Spleen (tissue), 11 donors: ENCODE results near the gene OR4P4. TPM values are rescaled to one million over a fixed set of nuclear protein-coding genes. Genes with fewer than 3 reads are reported as not detected.

Experiments used
- DNase-seq: peaks from one replicate; pipeline ENCODE4 v3.0.0-alpha.2; 2020
- H3K27ac ChIP-seq, 8 donors: fragments of 200-600 bp; sonication (generic) in 7 of 8; 1 replicate in 4 of 8; 2 replicates in 4 of 8; pipeline versions ENCODE4 v1.5.0 to v1.8.0; 2016 to 2021; ENCODE audit warnings: inconsistent platforms in 4 of 8, mild to moderate bottlenecking in 4 of 8, moderate library complexity in 1 of 8
- H3K27me3 ChIP-seq, 7 donors: fragments of 200-600 bp; sonication (generic) in 6 of 7; replicated peaks in 1 of 7; 1 replicate in 4 of 7; 2 replicates in 3 of 7; pipeline versions ENCODE4 v1.5.0 to v1.8.0; 2016 to 2021; ENCODE audit warnings: inconsistent platforms in 3 of 7, mild to moderate bottlenecking in 1 of 7
- H3K36me3 ChIP-seq, 6 donors: fragments of 200-600 bp; sonication (generic) in 5 of 6; 1 replicate in 4 of 6; 2 replicates in 2 of 6; pipeline versions ENCODE4 v1.5.0 to v1.8.0; 2016 to 2021; ENCODE audit warnings: inconsistent platforms in 2 of 6
- H3K4me1 ChIP-seq, 6 donors: fragments of 200-600 bp; sonication (generic) in 5 of 6; 1 replicate in 3 of 6; 2 replicates in 3 of 6; pipeline versions ENCODE4 v1.5.0 to v1.8.0; 2016 to 2021; ENCODE audit warnings: inconsistent platforms in 3 of 6
- H3K4me3 ChIP-seq, 8 donors: fragments of 200-600 bp; sonication (generic) in 7 of 8; 1 replicate in 4 of 8; 2 replicates in 4 of 8; pipeline versions ENCODE4 v1.5.0 to v1.8.0; 2016 to 2021; ENCODE audit warnings: inconsistent platforms in 4 of 8, mild to moderate bottlenecking in 4 of 8, moderate library complexity in 2 of 8
- H3K9me3 ChIP-seq, 8 donors: fragments of 200-600 bp; sonication (generic) in 7 of 8; 1 replicate in 4 of 8; 2 replicates in 4 of 8; pipeline versions ENCODE4 v1.5.0 to v1.8.0; 2016 to 2021; ENCODE audit warnings: inconsistent platforms in 4 of 8
- CTCF ChIP-seq, 11 experiments: fragments of 200-600 bp in 7 of 11; fragments of 450-650 bp in 4 of 11; sonication (generic) in 4 of 11; IDR thresholded peaks in 8 of 11; conservative IDR thresholded peaks in 3 of 11; 1 replicate in 7 of 11; 2 replicates in 4 of 11; pipeline versions ENCODE4 v1.4.0 to v1.8.0; 2016 to 2021; ENCODE audit warnings: antibody characterized with exemption in 11 of 11, inconsistent platforms in 4 of 11, mild to moderate bottlenecking in 1 of 11
- POLR2A ChIP-seq, 3 donors: fragments of 450-650 bp; IDR thresholded peaks; one replicate each; pipeline ENCODE4 v1.5.1; 2017; ENCODE audit warnings: antibody characterized with exemption in 3 of 3, mild to moderate bottlenecking in 1 of 3
- POLR2AphosphoS5 ChIP-seq, 3 donors: sonication (generic); formaldehyde crosslinking; IDR thresholded peaks; one replicate each; pipeline ENCODE4 v1.5.1; 2017; ENCODE audit warnings: antibody characterized with exemption in 3 of 3
- WGBS, 5 donors: extraction: QIAGEN DNeasy Blood & Tissue Kit in 3 of 5; methylation state at CpG; one replicate each; pipeline versions ENCODE4 v1.1.5 to v1.1.7; 2013 to 2018; 5-methylcytosine and 5-hydroxymethylcytosine counted together
- intact Hi-C: fragments of 100-400 bp; cut with DNase I; formaldehyde crosslinking; loops from one replicate; pipeline ENCODE4 v1.15.0; 2023; ENCODE audit warnings: low total_unique reads
- polyA plus RNA-seq, 3 donors: library from polyadenylated mRNA; stranded (reverse); fragments of 200-250 nt; gene quantifications; one replicate each; pipeline ENCODE4 v1.2.1, GENCODE V29; 2013
- total RNA-seq, 7 donors: library from RNA; depleted of rRNA in 3 of 7; stranded (reverse); fragments of >200 nt in 3 of 7; fragmentation: NEBNext Ultra II Directional in 4 of 7; extraction: Animal tissue kit (Norgen Biotek cat#: 25700) in 4 of 7; gene quantifications; one replicate each; pipeline versions ENCODE4 v1.1.0 to v1.2.1, GENCODE V29; 2016 to 2021
- donor health status: healthy with polysubstance abuse.
- donor health status: DM: no; HTN: no; CAD: no; lungs with moderate emphysema.
- donor health status: DM: no; HTN: no; CAD: no.
- donor health status: Bipolar disorder and iron deficiency.
- donor health status: healthy.
- donor health status: DM: no; HTN: no; CAD: no.
- donor health status: DM: yes; HTN: yes; CAD: no.

Gene OR4P4
- total and polyA plus RNA-seq, 10 donors = not detected

DNA sequence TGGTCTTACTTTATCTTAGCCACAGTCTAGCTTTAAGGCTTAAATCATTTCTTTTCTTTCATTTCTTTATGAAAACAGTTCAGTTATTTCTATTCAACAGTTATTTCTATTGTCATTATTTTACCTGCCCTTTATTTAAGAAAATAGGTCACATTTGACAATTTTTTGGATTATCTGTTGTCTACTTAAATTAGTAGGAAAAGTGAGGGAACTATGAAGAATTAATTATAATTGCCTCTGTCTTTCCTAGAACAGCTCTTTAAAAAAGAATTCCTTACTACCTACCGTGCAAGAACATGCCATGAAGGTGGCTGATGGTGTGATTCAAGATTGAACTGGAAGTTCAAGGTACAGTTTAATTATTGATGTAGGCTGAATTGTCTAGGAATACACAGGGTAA, 27.0 kb downstream of the OR4P4 start, which contains the start of gene OR4C6:
TSS of gene OR4C6 (plus strand) at position 301 of the 400 bp plus-strand sequence. CDS start 2,966 bp downstream, outside the sequence.
- TF ChIP-seq POLR2A (IDR thresholded peaks at IDR 0.05) = no peak
- no peak for TF ChIP-seq POLR2AphosphoS5 (IDR thresholded peaks at IDR 0.05)
- TF ChIP-seq CTCF (IDR thresholded peaks at IDR 0.05 in 8 of 11, conservative IDR thresholded peaks at IDR 0.05 in 3 of 11) = no peak
- WGBS, 5 donors = 69 to 84% (median 80%) methylated on average over 1 of the region's 1 CpG
- intact Hi-C loops = no loop called here
- no peak within 1 kb of the TSS for H3K4me3 ChIP-seq
- no peak for DNase-seq
- H3K4me1 ChIP-seq = no peaks in the 10 kb centered on the region
- no peaks in the 10 kb centered on the region for H3K36me3 ChIP-seq
- H3K9me3 ChIP-seq = peaks cover 0 to 18% (median 7%) of the 10 kb centered on the region in 8 donors
- H3K27me3 ChIP-seq = no peaks in the 10 kb centered on the region
- H3K27ac ChIP-seq = no peak within 1 kb of the TSS

- Histone ChIP-seq H3K9me3 (peaks cover 0 to 17% (median 5%) of the 10 kb centered on the region in 8 donors), H3K4me1 (no peaks in the 10 kb centered on the region), H3K4me3 (no peak overlapping the region), H3K36me3 (no peaks in the 10 kb centered on the region), H3K27me3 (no peaks in the 10 kb centered on the region), H3K27ac (no peak overlapping the region)
- WGBS, 5 donors = 44 to 47% (median 46%) methylated on average over 2 of the region's 2 CpGs
- no peak for DNase-seq
- TF ChIP-seq CTCF (IDR thresholded peaks at IDR 0.05 in 8 of 11, conservative IDR thresholded peaks at IDR 0.05 in 3 of 11) = no peak
- TF ChIP-seq POLR2A (IDR thresholded peaks at IDR 0.05) = no peak
- no peak for TF ChIP-seq POLR2AphosphoS5 (IDR thresholded peaks at IDR 0.05)
- intact Hi-C loops = no loop called here
Measured at GRCh38 chr11:55669376-55669775, 34.5 kb downstream of the OR4P4 start.

DNA sequence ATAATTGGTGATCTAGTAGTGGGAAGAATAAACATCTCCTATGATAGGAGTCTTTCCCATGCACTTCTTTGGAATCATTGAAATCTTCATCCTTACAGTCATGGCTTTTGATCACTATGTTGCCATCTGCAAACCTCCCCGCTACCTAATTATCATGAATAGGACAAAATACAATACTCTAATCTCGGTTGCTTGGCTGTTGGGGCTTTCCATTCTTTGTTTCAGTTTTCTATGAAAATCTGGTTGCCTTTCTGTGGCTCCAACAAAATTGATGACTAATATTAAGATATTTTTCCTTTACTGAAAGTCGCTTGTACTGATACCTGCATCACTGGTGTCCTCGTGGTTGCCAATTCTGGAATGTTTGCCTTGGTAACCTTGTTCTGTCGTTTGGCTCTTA, 38.9 kb downstream of the OR4P4 start:
- TF ChIP-seq POLR2AphosphoS5 (IDR thresholded peaks at IDR 0.05) (no peak), POLR2A (IDR thresholded peaks at IDR 0.05) (no peak), CTCF (IDR thresholded peaks at IDR 0.05 in 8 of 11, conservative IDR thresholded peaks at IDR 0.05 in 3 of 11) (no peak)
- DNase-seq = no peak
- Histone ChIP-seq H3K36me3 (no peaks in the 10 kb centered on the region), H3K27me3 (no peaks in the 10 kb centered on the region), H3K4me1 (no peaks in the 10 kb centered on the region), H3K4me3 (no peak overlapping the region), H3K27ac (no peak overlapping the region), H3K9me3 (peaks cover 0 to 15% (median 0%) of the 10 kb centered on the region in 8 donors)
- intact Hi-C loops = no loop called here
- WGBS, 5 donors = 50 to 61% (median 59%) methylated on average over 5 of the region's 5 CpGs

Other genes with a start within 250 kb of the OR4P4 start
- not detected for gene OR4C15, start 80.6 kb upstream of the OR4P4 start, total RNA-seq
- gene OR4C15, start 80.6 kb upstream of the OR4P4 start, polyA plus RNA-seq = not detected
- gene OR4C16, start 63.0 kb upstream of the OR4P4 start, total RNA-seq = not detected
- not detected for gene OR4C16, start 63.0 kb upstream of the OR4P4 start, polyA plus RNA-seq
- not detected for gene OR4C11, start 27.5 kb upstream of the OR4P4 start, total RNA-seq
- gene OR4C11, start 27.5 kb upstream of the OR4P4 start, polyA plus RNA-seq = not detected
- not detected for gene OR4S2, start 13.2 kb downstream of the OR4P4 start, total RNA-seq
- not detected for gene OR4S2, start 13.2 kb downstream of the OR4P4 start, polyA plus RNA-seq
- gene OR4C6, start 27.1 kb downstream of the OR4P4 start, total RNA-seq = not detected
- not detected for gene OR4C6, start 27.1 kb downstream of the OR4P4 start, polyA plus RNA-seq
- not detected for gene OR5D13, start 138.3 kb downstream of the OR4P4 start, total RNA-seq
- not detected for gene OR5D13, start 138.3 kb downstream of the OR4P4 start, polyA plus RNA-seq
- gene OR5D14, start 160.4 kb downstream of the OR4P4 start, total RNA-seq = not detected
- gene OR5D14, start 160.4 kb downstream of the OR4P4 start, polyA plus RNA-seq = not detected
- not detected for gene OR5L1, start 176.3 kb downstream of the OR4P4 start, total RNA-seq
- not detected for gene OR5L1, start 176.3 kb downstream of the OR4P4 start, polyA plus RNA-seq
- gene OR5D18, start 184.5 kb downstream of the OR4P4 start, total RNA-seq = not detected
- gene OR5D18, start 184.5 kb downstream of the OR4P4 start, polyA plus RNA-seq = not detected
- gene OR5L2, start 192.1 kb downstream of the OR4P4 start, total RNA-seq = not detected
- gene OR5L2, start 192.1 kb downstream of the OR4P4 start, polyA plus RNA-seq = not detected
- gene OR5D16, start 203.6 kb downstream of the OR4P4 start, total RNA-seq = not detected
- gene OR5D16, start 203.6 kb downstream of the OR4P4 start, polyA plus RNA-seq = not detected
- not detected for gene TRIM51, start 248.2 kb downstream of the OR4P4 start, total RNA-seq
- gene TRIM51, start 248.2 kb downstream of the OR4P4 start, polyA plus RNA-seq = not detected